GM18511 (cell line): ENCODE results near the gene POLR3H.

Experiments
- ATAC-seq: cut with Tn5 transposase; IDR thresholded peaks from one replicate; pipeline ENCODE4 v1.9.1; 2021; ENCODE audit warnings: mild to moderate bottlenecking, moderate library complexity; ENCODE audit not compliant: unreplicated experiment

Gene POLR3H

GRCh38 chr22:41488076-41488475, 56.2 kb downstream of the POLR3H start:
- no peak for ATAC-seq

GRCh38 chr22:41487037-41487935, 57.0 kb downstream of the POLR3H start:
- ATAC-seq: no peak

GRCh38 chr22:41485033-41485432, 59.2 kb downstream of the POLR3H start:
- ATAC-seq: no peak

GRCh38 chr22:41482319-41482935, 61.8 kb downstream of the POLR3H start:
- no peak for ATAC-seq

- no peak for ATAC-seq
These were observed 62.3 kb downstream of the POLR3H start for GRCh38 chr22:41481925-41482318.

GRCh38 chr22:41481131-41481830, 63.0 kb downstream of the POLR3H start:
- no peak for ATAC-seq

GRCh38 chr22:41480397-41480735, 63.9 kb downstream of the POLR3H start:
- no peak for ATAC-seq

GRCh38 chr22:41479671-41480396, 64.4 kb downstream of the POLR3H start:
- no peak for ATAC-seq

GRCh38 chr22:41478891-41479521, 65.3 kb downstream of the POLR3H start:
- no peak for ATAC-seq

- no peak for ATAC-seq
These were observed 65.8 kb downstream of the POLR3H start for GRCh38 chr22:41478473-41478872.
